ENCODE measurements around the gene TMEM72.

Gene TMEM72

GRCh38 chr10:44955413-44956070 is 44.4 kb downstream of the TMEM72 start:
- no peak overlapping the region for H3K4me3 ChIP-seq (ENCODE audit: low read depth, low read length)
- TF ChIP-seq CTCF (IDR thresholded peaks at IDR 0.05; ENCODE audit: borderline replicate concordance, insufficient read depth, low read depth, low read length) = no peak

GRCh38 chr10:44956226-44956625 is 45.1 kb downstream of the TMEM72 start:
- no peak overlapping the region for H3K4me3 ChIP-seq (ENCODE audit: low read depth, low read length)
- no peak for TF ChIP-seq CTCF (IDR thresholded peaks at IDR 0.05; ENCODE audit: borderline replicate concordance, insufficient read depth, low read depth, low read length)

GRCh38 chr10:44956717-44957706 is 45.9 kb downstream of the TMEM72 start:
- no peak overlapping the region for H3K4me3 ChIP-seq (ENCODE audit: low read depth, low read length)
- TF ChIP-seq CTCF (IDR thresholded peaks at IDR 0.05; ENCODE audit: borderline replicate concordance, insufficient read depth, low read depth, low read length) = no peak

- TF ChIP-seq CTCF (IDR thresholded peaks at IDR 0.05; ENCODE audit: borderline replicate concordance, insufficient read depth, low read depth, low read length) = no peak
Measured at GRCh38 chr10:44958196-44958897, 47.2 kb downstream of the TMEM72 start.

GRCh38 chr10:44958898-44959246 is 47.7 kb downstream of the TMEM72 start:
- peak overlapping the region; percentile 75 for H3K4me3 ChIP-seq (ENCODE audit: low read depth, low read length)
- TF ChIP-seq CTCF (IDR thresholded peaks at IDR 0.05; ENCODE audit: borderline replicate concordance, insufficient read depth, low read depth, low read length) = no peak

More at GRCh38 chr10:44958196-44958897, 47.2 kb downstream of the TMEM72 start:
- peak overlapping the region; percentile 75 for H3K4me3 ChIP-seq (ENCODE audit: low read depth, low read length)

- no peak for TF ChIP-seq CTCF (IDR thresholded peaks at IDR 0.05; ENCODE audit: borderline replicate concordance, insufficient read depth, low read depth, low read length)
Measured at GRCh38 chr10:44959247-44960087, 48.3 kb downstream of the TMEM72 start, which contains the start of gene RASSF4. RASSF4 (plus strand) TSS chr10:44959802; CDS start chr10:44970203, 10,401 bp downstream.

More at GRCh38 chr10:44959247-44960087, 48.3 kb downstream of the TMEM72 start, which contains the start of gene RASSF4:
- peak within 1 kb of the TSS; percentile 75 for H3K4me3 ChIP-seq (ENCODE audit: low read depth, low read length)
